Forelimb muscle (tissue), 1 donor: Measurements from ENCODE around the gene SGCA. TPM values are rescaled to one million over a fixed set of nuclear protein-coding genes. Genes with fewer than 3 reads are reported as not detected.

Experiments used
- DNase-seq: peaks from one replicate; pipeline ENCODE4 v3.0.0-alpha.2; 2013; ENCODE audit warnings: low read depth
- polyA plus RNA-seq: library from polyadenylated mRNA; unstranded; fragments of 120-200 nt; gene quantifications from one replicate; pipeline ENCODE4 v1.2.1, GENCODE V29; 2013; ENCODE audit not compliant: insufficient read length

The SGCA gene
- polyA plus RNA-seq, 1 donor = 368 TPM

DNA sequence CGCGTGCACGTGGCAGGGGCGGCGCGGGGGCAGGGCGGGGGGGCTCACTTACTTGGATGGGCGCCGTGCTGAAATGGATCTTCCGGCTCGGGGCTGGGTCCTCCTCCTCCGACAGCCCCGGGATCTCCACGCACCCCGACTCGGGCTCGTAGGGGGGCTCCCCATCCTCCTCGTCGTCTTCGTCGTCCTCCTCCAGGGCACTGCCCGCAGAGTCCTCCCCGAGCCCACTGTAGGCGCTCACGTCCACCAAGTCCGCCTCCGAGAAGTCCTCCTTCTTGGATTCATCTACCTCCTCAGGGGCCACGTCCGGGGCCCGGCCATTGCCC, 16.8 kb upstream of the SGCA start:
- no peak for DNase-seq

- DNase-seq = no peak
These were observed 16.1 kb upstream of the SGCA start for GRCh38 chr17:50149417-50150353.

DNA sequence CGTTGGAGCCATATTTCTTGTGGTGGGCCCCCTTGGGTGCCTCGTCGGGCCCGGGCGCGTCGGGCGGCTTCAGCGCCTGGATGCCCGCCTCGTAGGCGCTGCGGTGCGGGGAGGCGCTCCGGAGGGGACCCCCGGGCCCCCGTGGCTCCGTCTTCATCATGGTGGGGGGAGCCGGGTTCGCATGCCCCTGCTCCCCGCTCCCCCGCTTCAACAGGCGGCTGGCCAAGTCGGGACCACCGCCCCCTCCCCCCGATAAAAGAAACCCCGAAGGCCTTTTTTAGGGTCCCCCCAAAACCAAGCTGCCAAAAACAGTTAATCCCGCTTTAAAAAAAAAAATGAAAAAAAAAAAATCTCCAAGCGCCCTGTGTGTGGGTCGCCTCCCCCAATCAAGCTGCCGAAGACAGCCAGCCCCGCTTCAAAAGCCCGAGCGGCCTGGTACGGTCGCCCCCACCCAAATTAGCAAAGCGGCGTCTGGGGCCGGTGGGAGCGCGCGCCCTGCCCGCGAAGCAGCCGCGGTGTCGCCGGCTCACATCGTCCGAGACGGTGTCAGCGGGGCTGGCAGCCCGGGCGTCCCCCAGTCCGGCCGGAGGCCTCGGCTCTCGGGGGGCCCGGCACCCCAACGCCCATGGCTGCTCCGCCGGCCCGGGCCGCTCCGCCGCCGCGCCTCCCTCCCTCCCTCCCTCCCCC, 15.3 kb upstream of the SGCA start, which contains the start of gene PPP1R9B:
Gene PPP1R9B, minus strand, starts transcription at position 324 of the 687 bp plus-strand sequence. Its CDS starts 164 bp downstream, at position 160.
- DNase-seq = no peak

- DNase-seq = no peak
These were observed 14.5 kb upstream of the SGCA start for GRCh38 chr17:50151041-50151936.

DNA sequence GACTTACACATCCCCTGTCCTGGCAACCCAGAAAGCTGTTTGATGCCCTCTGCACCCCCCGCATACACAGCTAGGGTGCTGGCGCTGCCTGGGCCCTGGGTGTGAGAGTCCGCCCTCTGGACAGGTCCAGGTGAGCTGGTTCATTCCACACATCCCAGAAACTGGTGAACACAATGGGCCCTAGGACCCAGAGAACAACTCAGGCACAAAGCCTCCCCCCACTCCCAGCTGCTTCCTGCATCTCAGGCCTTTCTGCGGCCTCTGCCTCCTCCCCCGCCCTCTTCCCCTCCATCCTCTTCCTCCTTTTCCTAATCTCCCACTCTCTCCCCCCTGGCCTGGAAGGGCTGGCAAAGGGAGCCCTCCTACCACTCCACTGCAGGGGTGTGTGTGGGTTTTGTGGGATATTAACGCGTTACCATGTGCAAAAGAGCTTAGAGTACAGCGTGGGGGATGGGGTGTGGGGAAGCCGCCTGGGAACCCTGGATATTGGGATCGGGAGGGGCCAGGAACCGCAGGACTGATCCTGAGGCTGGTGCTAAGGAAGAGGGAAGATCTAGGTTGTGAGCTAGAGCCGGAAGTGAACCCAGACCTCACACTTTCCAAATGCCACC, 13.8 kb upstream of the SGCA start:
- DNase-seq = peak; percentile 87

GRCh38 chr17:50152736-50153135, 13.1 kb upstream of the SGCA start:
- no peak for DNase-seq

GRCh38 chr17:50153650-50154575, 11.9 kb upstream of the SGCA start:
- DNase-seq = no peak

DNA sequence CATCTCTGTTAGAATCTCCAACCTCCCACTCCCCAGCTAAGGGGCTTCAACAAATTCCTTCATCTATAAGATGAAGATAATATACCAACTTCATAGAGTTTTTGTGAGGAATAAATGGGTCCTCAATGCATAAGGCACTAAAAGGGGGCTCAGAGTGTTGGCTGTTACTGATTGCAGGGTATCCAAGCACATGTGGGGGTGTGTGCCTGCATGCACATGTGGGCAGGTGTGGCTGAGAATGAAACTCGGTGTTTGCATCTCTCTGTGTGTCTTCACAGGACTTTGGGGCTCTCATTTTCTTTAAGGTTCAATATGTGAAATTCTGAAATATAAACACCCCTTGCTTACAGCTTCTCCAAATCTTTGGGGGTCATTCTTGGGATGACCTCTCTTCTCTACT, 11.2 kb upstream of the SGCA start:
- no peak for DNase-seq

DNA sequence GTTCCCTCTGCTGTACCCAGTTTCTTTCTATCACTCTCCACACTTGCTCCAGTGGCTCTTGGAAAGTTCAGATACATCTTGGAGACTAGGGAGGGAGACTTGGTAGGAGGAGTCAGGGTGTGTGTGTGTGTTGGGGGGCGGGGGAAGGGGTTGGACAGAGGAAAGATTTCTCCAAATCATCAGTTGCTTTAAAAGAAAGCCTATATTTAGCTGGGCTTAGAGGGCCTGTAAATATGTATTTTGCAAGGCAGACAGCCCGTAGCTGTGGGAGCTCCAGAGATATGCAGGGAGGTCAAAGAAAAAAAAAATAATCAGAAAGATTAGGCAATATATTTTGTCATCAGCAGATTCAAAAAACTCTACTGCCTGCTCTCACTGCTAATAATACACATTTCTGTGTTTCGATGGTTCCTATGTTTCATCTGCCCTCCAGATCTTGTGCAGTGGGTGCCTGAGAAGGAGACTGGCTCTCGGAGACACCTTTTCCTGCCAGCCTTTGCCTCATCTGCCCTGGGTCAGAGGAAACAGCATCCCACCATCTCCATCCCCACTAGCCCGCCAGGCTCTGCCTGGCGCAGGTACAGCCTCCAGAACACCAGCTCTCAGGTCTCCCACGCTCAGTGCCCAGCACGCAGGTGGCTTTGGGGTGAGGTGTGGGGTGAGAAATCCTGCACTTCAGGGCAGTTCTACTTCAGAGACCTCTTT, 10.5 kb upstream of the SGCA start:
- no peak for DNase-seq

DNA sequence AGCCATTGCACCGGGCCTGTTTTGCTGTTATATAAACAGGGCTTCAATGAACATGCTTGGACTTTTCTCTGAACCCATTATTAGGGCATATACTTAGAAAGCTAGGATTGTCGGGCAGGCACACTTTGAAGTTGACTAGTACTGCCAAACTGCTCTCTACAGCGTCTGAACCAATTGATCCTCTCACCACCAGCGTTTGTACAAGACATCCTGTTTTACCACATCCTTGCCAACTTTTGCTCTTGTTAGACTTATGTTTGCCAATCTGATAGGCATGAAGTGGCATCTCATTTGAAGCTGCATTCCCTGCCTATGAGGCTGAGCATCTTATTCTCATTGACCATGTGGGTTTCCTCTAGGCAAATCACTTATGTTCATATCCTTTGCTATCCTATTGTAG, 7.9 kb upstream of the SGCA start:
- DNase-seq = no peak

- DNase-seq = peak; percentile 84
These were observed 4.5 kb upstream of the SGCA start for GRCh38 chr17:50161023-50161910.

GRCh38 chr17:50161911-50162288, 3.9 kb upstream of the SGCA start:
- DNase-seq = no peak

- no peak for DNase-seq
These were observed 3.1 kb upstream of the SGCA start for GRCh38 chr17:50162466-50163254.

GRCh38 chr17:50163843-50164696, 1.7 kb upstream of the SGCA start:
- no peak for DNase-seq

DNA sequence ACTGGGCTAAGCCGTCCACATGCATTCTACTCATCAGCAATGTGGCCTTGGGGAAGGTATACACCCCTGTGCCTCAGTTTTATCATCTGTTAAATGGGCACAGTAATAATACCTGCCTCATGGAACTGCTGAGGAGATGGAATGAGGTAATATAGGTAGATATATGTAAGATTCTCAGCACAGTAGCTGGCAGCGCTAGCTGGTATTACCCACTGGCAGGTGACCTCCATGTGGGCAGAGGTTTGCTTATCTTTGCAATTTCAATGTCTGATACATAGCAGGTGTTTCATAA, 1.2 kb upstream of the SGCA start:
- no peak for DNase-seq

- DNase-seq = no peak
These were observed 739 bp upstream of the SGCA start for GRCh38 chr17:50165066-50165465.

- no peak for DNase-seq
These were observed 339 bp upstream of the SGCA start for GRCh38 chr17:50165466-50165865.
